Common myeloid progenitor, CD34-positive (primary cell): ENCODE data around the gene ITIH2. TPM values are rescaled to one million over a fixed set of nuclear protein-coding genes. Genes with fewer than 3 reads are reported as not detected.
"Not testable (repeated sequence)": the region's sequence is repeated elsewhere in the genome, so short reads cannot be mapped to it uniquely, and the experiment has no call there.

Source experiments
- CTCF ChIA-PET: fragments of 350-600 bp; sonication (Branson Sonifier 250); formaldehyde crosslinking; loops from one replicate; lab custom pipeline; 2021; ENCODE audit warnings: antibody characterized with exemption; lab: Charles Lee
- POLR2A ChIA-PET: fragments of 350-600 bp; sonication (Branson Sonifier 250); formaldehyde crosslinking; loops from one replicate; lab custom pipeline; 2021; ENCODE audit warnings: antibody characterized with exemption; lab: Charles Lee
- DNase-seq, 3 donors: peaks; one replicate each; pipeline versions ENCODE4 v3.0.0 to v3.0.0-alpha.2; 2013
- H3K27ac ChIP-seq, 2 experiments: 1 replicate in 1 of 2; 2 replicates in 1 of 2; pipeline ENCODE4 v1.7.0; 2013; ENCODE audit warnings: inconsistent platforms in 2 of 2, low read length in 2 of 2, mild to moderate bottlenecking in 2 of 2, low read depth in 1 of 2, moderate library complexity in 1 of 2; ENCODE audit not compliant: severe bottlenecking in 2 of 2, insufficient read depth in 1 of 2, poor library complexity in 1 of 2
- H3K27me3 ChIP-seq, 5 experiments: replicated peaks in 2 of 5; 1 replicate in 3 of 5; 2 replicates in 2 of 5; pipeline versions ENCODE4 v1.6.1 to v1.7.0; 2013; ENCODE audit warnings: low read length in 4 of 5, mild to moderate bottlenecking in 2 of 5, moderate library complexity in 2 of 5, inconsistent platforms in 1 of 5; ENCODE audit not compliant: insufficient read depth in 5 of 5, control insufficient read depth in 4 of 5
- H3K36me3 ChIP-seq, 4 experiments: 1 replicate in 2 of 4; 2 replicates in 2 of 4; pipeline versions ENCODE4 v1.6.1 to v1.7.0; 2013; ENCODE audit warnings: low read length in 3 of 4, control low read depth in 1 of 4, mild to moderate bottlenecking in 1 of 4; ENCODE audit not compliant: control insufficient read depth in 4 of 4, insufficient read depth in 4 of 4
- H3K4me1 ChIP-seq, 4 experiments: 1 replicate in 3 of 4; 2 replicates in 1 of 4; pipeline versions ENCODE4 v1.6.1 to v1.7.1; 2013; ENCODE audit warnings: low read length in 3 of 4, mild to moderate bottlenecking in 3 of 4, control low read depth in 1 of 4, inconsistent platforms in 1 of 4, moderate library complexity in 1 of 4; ENCODE audit not compliant: control insufficient read depth in 4 of 4, insufficient read depth in 4 of 4; ENCODE audit errors: control extremely low read depth in 1 of 4
- H3K4me3 ChIP-seq, 7 experiments: 1 replicate in 4 of 7; 2 replicates in 3 of 7; pipeline versions ENCODE4 v1.5.1 to v1.7.0; 2013; ENCODE audit warnings: mild to moderate bottlenecking in 7 of 7, low read length in 6 of 7, moderate library complexity in 6 of 7, inconsistent platforms in 2 of 7, low read depth in 2 of 7, control low read depth in 1 of 7; ENCODE audit not compliant: insufficient read depth in 4 of 7, control insufficient read depth in 1 of 7; ENCODE audit errors: extremely low read depth in 1 of 7
- H3K9me3 ChIP-seq, 5 experiments: 1 replicate in 4 of 5; 2 replicates in 1 of 5; pipeline versions ENCODE4 v1.6.1 to v1.7.1; 2013; ENCODE audit warnings: low read length in 4 of 5, mild to moderate bottlenecking in 2 of 5, inconsistent platforms in 1 of 5, low read depth in 1 of 5, moderate library complexity in 1 of 5; ENCODE audit not compliant: control insufficient read depth in 4 of 5, insufficient read depth in 2 of 5; ENCODE audit errors: control extremely low read depth in 1 of 5
- WGBS: methylation state at CpG from one replicate; pipeline ENCODE4 v1.1.5; 2013; ENCODE audit not compliant: insufficient coverage; 5-methylcytosine and 5-hydroxymethylcytosine counted together
- polyA plus RNA-seq: library from polyadenylated mRNA; unstranded; fragments of 120-200 nt; gene quantifications from one replicate; pipeline ENCODE4 v1.2.1, GENCODE V29; 2013

ITIH2 gene
- 0.03 TPM for polyA plus RNA-seq

- Histone ChIP-seq H3K27ac (no peak within 1 kb of the TSS), H3K27me3 (peaks cover 0 to 30% (median 6%) of the 10 kb centered on the region in 5 experiments), H3K9me3 (no peaks in the 10 kb centered on the region), H3K36me3 (no peaks in the 10 kb centered on the region), H3K4me1 (no peaks in the 10 kb centered on the region), H3K4me3 (no peak within 1 kb of the TSS)
- 97% methylated on average over 4 of the region's 4 CpGs for WGBS
- ChIA-PET POLR2A (no interaction called here), CTCF (interaction anchor here (1.1 to 1.6 kb wide), 2 partner anchors 11 to 18 kb away, joined by 3 read pairs; no protein-coding TSS in a partner anchor)
- DNase-seq, result no peak
Observed at GRCh38 chr10:7703140-7703539, at the start of gene ITIH2. Gene ITIH2, plus strand, starts transcription at chr10:7703316. Its CDS starts 119 bp downstream, at chr10:7703435.

DNA sequence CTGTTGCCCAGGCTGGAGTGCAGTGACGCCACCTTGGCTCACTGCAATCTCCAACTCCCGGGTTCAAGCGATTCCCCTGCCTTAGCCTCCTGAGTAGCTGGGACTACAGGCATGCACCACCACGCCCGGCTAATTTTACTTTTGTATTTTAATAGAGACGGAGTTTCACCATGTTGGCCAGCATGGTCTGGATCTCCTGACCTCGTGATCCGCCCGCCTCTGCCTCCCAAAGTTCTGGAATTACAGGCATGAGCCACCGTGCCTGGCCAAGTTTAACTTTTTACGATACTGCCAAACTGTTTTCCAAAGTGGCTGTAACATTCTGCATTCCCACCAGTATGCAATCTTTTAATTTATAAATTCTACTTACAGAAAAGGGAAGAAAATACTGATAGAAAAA is 46.0 kb upstream of the ITIH2 start:
- CTCF ChIA-PET, H3K27ac ChIP-seq, DNase-seq, H3K36me3 ChIP-seq, POLR2A ChIA-PET, H3K4me3 ChIP-seq, H3K9me3 ChIP-seq, H3K4me1 ChIP-seq: not testable (repeated sequence)
- H3K27me3 ChIP-seq, result peaks cover 0 to 17% (median 4%) of the 10 kb centered on the region in 5 experiments
- WGBS, result 93% methylated on average over 8 of the region's 11 CpGs

GRCh38 chr10:7657552-7657951 is 45.6 kb upstream of the ITIH2 start:
- no peaks in the 10 kb centered on the region for H3K4me1 ChIP-seq
- no peak overlapping the region for H3K4me3 ChIP-seq
- no peak overlapping the region for H3K27ac ChIP-seq
- ChIA-PET POLR2A (no interaction called here), CTCF (no interaction called here)
- peaks cover 0 to 22% (median 6%) of the 10 kb centered on the region in 5 experiments for H3K27me3 ChIP-seq
- no CpG with 5 or more reads among the region's 2 CpGs for WGBS
- H3K9me3 ChIP-seq, result peaks cover 0 to 3% (median 0%) of the 10 kb centered on the region in 5 experiments
- no peaks in the 10 kb centered on the region for H3K36me3 ChIP-seq
- no peak for DNase-seq

GRCh38 chr10:7659560-7659959 is 43.6 kb upstream of the ITIH2 start:
- Histone ChIP-seq H3K27me3 (peaks cover 0 to 33% (median 8%) of the 10 kb centered on the region in 5 experiments), H3K4me3 (no peak overlapping the region), H3K9me3 (no peaks in the 10 kb centered on the region), H3K36me3 (no peaks in the 10 kb centered on the region), H3K27ac (no peak overlapping the region), H3K4me1 (no peaks in the 10 kb centered on the region)
- ChIA-PET POLR2A (no interaction called here), CTCF (no interaction called here)
- no peak for DNase-seq
- 98% methylated on average over 4 of the region's 4 CpGs for WGBS

DNA sequence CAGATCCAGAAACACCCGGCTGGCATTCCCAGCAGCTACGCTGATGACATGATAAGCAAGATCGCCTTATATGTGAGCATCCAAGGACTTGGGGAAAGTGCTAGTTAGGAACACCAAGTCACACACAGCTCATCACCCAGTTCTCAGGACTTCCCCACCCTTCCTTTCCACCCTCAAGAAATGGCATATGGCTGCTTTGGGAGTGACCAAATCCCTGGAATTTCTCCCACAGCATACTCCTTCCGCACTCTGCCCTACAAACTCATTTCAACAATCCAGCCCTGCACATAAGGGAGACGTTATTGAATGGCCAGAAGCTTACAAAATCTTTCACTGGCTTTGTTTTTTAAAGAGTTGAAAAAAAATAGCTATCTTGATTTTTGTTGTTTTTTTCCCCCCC is 40.6 kb upstream of the ITIH2 start:
- Histone ChIP-seq H3K27me3 (peaks cover 7 to 55% (median 23%) of the 10 kb centered on the region in 5 experiments), H3K36me3 (no peaks in the 10 kb centered on the region), H3K27ac (no peak overlapping the region), H3K4me1 (peaks cover 4 to 11% (median 8%) of the 10 kb centered on the region in 4 experiments), H3K9me3 (no peaks in the 10 kb centered on the region), H3K4me3 (no peak overlapping the region)
- ChIA-PET POLR2A (no interaction called here), CTCF (interaction anchor here (2.2 kb wide), 1 partner anchor 25 kb away, joined by 8 read pairs; no protein-coding TSS in a partner anchor)
- WGBS, result 95% methylated on average over 4 of the region's 5 CpGs
- no peak for DNase-seq

DNA sequence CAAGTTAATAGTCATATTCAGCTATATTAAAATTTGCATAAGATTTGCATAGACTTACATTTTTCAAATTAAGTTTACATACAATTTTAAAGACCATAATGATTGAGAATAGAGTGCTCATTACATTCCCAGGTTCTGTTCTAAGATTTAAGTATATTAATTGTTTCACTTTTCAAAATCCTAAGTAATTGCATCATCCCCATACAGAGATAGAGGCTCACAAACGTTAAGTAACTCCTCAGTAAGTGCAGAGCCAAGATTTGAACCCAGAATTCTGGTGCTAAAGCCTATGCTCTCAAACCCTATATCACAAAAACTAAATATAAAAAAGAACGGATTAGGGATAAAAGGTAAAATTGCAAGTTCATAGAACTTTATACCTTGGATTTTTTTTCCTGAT is 38.4 kb upstream of the ITIH2 start:
- POLR2A ChIA-PET, result no interaction called here
- H3K36me3 ChIP-seq, result no peaks in the 10 kb centered on the region
- H3K27me3 ChIP-seq, result peaks cover 7 to 76% (median 27%) of the 10 kb centered on the region in 5 experiments
- WGBS, result no CpG with 5 or more reads among the region's 2 CpGs
- no peak overlapping the region for H3K27ac ChIP-seq
- peaks cover 4 to 11% (median 8%) of the 10 kb centered on the region in 4 experiments for H3K4me1 ChIP-seq
- no peaks in the 10 kb centered on the region for H3K9me3 ChIP-seq
- no peak for DNase-seq
- H3K4me3 ChIP-seq, result no peak overlapping the region
- CTCF ChIA-PET, result interaction anchor here (1.9 kb wide), 1 partner anchor 23 kb away, joined by 6 read pairs; no protein-coding TSS in a partner anchor

GRCh38 chr10:7665767-7666166 is 37.3 kb upstream of the ITIH2 start:
- peaks cover 4 to 11% (median 8%) of the 10 kb centered on the region in 4 experiments for H3K4me1 ChIP-seq
- POLR2A ChIA-PET, result no interaction called here
- H3K27me3 ChIP-seq, result peaks cover 11 to 73% (median 32%) of the 10 kb centered on the region in 5 experiments
- WGBS, result 50% methylated on average over 1 of the region's 6 CpGs
- DNase-seq, result peak in 2 of 3 donors; percentile 10 to 19
- no peaks in the 10 kb centered on the region for H3K36me3 ChIP-seq
- CTCF ChIA-PET, result interaction anchor here (0.7 to 1.6 kb wide), 2 partner anchors 21 to 43 kb away, joined by 4 to 6 read pairs; no protein-coding TSS in a partner anchor
- H3K4me3 ChIP-seq, result peak overlapping the region in 3 of 7 experiments; percentile 60 to 74 (median 67)
- H3K9me3 ChIP-seq, result no peaks in the 10 kb centered on the region
- H3K27ac ChIP-seq, result no peak overlapping the region
